ENCODE results near the gene SEMA4D.

The SEMA4D gene, protein sequence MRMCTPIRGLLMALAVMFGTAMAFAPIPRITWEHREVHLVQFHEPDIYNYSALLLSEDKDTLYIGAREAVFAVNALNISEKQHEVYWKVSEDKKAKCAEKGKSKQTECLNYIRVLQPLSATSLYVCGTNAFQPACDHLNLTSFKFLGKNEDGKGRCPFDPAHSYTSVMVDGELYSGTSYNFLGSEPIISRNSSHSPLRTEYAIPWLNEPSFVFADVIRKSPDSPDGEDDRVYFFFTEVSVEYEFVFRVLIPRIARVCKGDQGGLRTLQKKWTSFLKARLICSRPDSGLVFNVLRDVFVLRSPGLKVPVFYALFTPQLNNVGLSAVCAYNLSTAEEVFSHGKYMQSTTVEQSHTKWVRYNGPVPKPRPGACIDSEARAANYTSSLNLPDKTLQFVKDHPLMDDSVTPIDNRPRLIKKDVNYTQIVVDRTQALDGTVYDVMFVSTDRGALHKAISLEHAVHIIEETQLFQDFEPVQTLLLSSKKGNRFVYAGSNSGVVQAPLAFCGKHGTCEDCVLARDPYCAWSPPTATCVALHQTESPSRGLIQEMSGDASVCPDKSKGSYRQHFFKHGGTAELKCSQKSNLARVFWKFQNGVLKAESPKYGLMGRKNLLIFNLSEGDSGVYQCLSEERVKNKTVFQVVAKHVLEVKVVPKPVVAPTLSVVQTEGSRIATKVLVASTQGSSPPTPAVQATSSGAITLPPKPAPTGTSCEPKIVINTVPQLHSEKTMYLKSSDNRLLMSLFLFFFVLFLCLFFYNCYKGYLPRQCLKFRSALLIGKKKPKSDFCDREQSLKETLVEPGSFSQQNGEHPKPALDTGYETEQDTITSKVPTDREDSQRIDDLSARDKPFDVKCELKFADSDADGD

DNA sequence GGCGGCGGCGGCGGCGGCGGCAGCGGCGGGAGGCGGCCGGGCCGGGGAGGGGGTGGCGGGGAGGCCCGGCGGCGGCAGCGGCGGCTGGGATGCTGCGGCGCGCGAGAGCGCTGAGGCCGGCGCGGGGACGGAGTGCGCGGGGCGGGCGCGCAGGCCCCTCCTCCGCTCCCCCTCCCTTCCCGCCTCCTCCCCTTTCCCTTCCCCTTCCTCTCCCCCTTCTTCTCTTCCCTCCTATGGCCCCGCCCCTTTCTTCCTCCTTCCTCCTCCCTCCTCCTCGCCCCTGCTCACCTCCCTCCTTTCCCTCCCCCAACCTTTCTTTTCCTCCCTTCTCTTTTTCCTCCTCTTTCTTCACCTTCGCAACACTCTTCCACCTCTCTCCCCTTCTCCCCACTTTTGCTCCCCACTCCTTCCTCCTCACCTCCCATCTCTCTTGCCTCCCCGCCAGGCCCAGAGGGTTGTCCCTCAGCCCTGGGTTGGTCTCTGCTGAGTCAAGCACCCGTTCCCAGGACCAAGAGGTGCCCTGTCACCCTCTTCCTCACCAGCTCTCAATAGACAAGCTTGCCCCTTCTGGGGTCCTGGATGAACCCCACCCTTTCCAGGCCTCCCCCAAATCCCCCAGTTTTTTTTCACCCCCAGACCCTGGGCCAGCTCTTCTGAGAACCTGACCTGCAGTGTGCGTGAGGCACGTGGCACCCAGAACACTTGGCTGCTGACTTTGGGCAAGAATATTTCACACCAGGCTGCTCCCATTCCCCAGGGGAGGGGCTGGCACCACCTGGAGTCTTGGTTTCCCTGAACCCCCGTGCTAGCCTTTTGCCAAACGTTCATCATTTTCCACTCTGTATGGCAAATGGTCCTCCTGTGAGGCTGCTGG, at the start of gene SEMA4D:
SEMA4D (minus strand) TSS at position 136 of the 874 bp plus-strand sequence. CDS start 92,657 bp downstream, outside the sequence.
- peak within 1 kb of the TSS; percentile 71 for H3K4me3 ChIP-seq (ENCODE audit: low read depth, low read length)
- TF ChIP-seq POLR2A (IDR thresholded peaks at IDR 0.05; ENCODE audit: extremely low read depth, insufficient read length) (no peak), MYC (IDR thresholded peaks at IDR 0.05; ENCODE audit: low read depth, low read length) (peak; percentile 25; the same call in 1 of the 2 replicates)
- DNase-seq (ENCODE audit: low read depth) = peak; percentile 85

GRCh38 chr9:89547000-89547399, 49.1 kb upstream of the SEMA4D start:
- TF ChIP-seq POLR2A (IDR thresholded peaks at IDR 0.05; ENCODE audit: extremely low read depth, insufficient read length) (no peak), MYC (IDR thresholded peaks at IDR 0.05; ENCODE audit: low read depth, low read length) (no peak)
- TF ChIP-seq, protein P1, sequence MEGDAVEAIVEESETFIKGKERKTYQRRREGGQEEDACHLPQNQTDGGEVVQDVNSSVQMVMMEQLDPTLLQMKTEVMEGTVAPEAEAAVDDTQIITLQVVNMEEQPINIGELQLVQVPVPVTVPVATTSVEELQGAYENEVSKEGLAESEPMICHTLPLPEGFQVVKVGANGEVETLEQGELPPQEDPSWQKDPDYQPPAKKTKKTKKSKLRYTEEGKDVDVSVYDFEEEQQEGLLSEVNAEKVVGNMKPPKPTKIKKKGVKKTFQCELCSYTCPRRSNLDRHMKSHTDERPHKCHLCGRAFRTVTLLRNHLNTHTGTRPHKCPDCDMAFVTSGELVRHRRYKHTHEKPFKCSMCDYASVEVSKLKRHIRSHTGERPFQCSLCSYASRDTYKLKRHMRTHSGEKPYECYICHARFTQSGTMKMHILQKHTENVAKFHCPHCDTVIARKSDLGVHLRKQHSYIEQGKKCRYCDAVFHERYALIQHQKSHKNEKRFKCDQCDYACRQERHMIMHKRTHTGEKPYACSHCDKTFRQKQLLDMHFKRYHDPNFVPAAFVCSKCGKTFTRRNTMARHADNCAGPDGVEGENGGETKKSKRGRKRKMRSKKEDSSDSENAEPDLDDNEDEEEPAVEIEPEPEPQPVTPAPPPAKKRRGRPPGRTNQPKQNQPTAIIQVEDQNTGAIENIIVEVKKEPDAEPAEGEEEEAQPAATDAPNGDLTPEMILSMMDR (IDR thresholded peaks at IDR 0.05; ENCODE audit: low read depth, low read length) = no peak
- TF ChIP-seq, protein P2, sequence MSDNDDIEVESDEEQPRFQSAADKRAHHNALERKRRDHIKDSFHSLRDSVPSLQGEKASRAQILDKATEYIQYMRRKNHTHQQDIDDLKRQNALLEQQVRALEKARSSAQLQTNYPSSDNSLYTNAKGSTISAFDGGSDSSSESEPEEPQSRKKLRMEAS (IDR thresholded peaks at IDR 0.05; ENCODE audit: low read depth, low read length) = no peak
- no peak overlapping the region for H3K4me3 ChIP-seq (ENCODE audit: low read depth, low read length)
- DNase-seq (ENCODE audit: low read depth) = no peak

DNA sequence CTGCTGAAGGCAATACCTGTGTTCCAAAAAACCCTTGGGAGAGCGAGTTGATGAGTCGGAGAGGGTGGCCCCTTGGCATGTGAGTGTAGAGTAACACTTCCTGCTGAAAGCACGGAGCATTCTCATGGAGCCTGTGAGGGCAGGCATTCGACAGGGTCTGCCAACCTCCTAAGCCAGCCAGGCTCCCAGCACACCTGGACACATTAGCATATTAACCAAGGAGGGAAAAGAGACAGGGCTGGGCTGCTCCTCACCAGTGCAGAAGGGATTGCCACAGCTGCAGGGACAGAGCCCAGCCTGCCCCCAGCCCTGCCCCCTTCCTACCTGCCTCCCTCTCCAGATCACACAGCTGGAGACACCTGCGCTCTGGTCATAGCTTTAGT, 46.4 kb upstream of the SEMA4D start:
- TF ChIP-seq, protein P1 (IDR thresholded peaks at IDR 0.05; ENCODE audit: low read depth, low read length) = no peak
- TF ChIP-seq, protein P2 (IDR thresholded peaks at IDR 0.05; ENCODE audit: low read depth, low read length) = no peak
- TF ChIP-seq MYC (IDR thresholded peaks at IDR 0.05; ENCODE audit: low read depth, low read length) = no peak
- H3K4me3 ChIP-seq (ENCODE audit: low read depth, low read length) = no peak overlapping the region
- no peak for DNase-seq (ENCODE audit: low read depth)

DNA sequence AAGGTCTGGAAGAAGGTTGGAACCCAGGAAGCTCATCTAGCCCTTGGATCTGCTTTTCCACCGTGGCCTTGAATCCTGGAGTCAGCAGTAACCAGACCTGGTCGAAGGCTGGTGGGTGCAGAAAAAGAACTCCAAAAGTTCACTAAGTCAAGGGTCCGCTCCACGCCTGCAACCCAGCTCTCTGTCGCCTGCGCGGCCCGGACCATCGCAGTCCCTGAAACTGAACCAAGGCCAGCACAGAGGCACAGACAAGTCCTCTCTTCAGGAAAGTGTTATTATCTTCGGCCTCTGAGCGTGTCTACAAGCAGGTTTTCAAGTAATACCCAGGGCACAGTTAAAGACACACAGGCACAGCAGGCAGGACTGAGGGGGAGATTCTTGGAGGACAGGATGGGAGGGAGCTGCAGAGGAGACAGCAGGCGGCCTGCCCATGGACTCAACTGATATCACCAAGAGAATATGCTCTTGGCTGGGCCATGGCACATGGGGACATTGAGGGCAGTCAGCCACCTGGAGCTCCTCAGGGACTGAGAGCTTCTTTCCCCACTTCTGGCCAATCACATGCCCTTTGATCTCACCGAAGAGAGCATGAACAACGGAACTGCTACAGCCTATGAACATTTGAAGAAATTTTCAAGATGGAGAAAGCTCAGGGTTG, 45.8 kb upstream of the SEMA4D start:
- no peak for DNase-seq (ENCODE audit: low read depth)
- no peak overlapping the region for H3K4me3 ChIP-seq (ENCODE audit: low read depth, low read length)
- TF ChIP-seq, protein P1 (IDR thresholded peaks at IDR 0.05; ENCODE audit: low read depth, low read length) = no peak
- TF ChIP-seq, protein P2 (IDR thresholded peaks at IDR 0.05; ENCODE audit: low read depth, low read length) = no peak
- TF ChIP-seq POLR2A (IDR thresholded peaks at IDR 0.05; ENCODE audit: extremely low read depth, insufficient read length) = no peak
- TF ChIP-seq MYC (IDR thresholded peaks at IDR 0.05; ENCODE audit: low read depth, low read length) = no peak

GRCh38 chr9:89543111-89543510, 45.2 kb upstream of the SEMA4D start:
- TF ChIP-seq, protein P2 (IDR thresholded peaks at IDR 0.05; ENCODE audit: low read depth, low read length) = no peak
- TF ChIP-seq, protein P1 (IDR thresholded peaks at IDR 0.05; ENCODE audit: low read depth, low read length) = no peak
- no peak for TF ChIP-seq POLR2A (IDR thresholded peaks at IDR 0.05; ENCODE audit: extremely low read depth, insufficient read length)
- TF ChIP-seq MYC (IDR thresholded peaks at IDR 0.05; ENCODE audit: low read depth, low read length) = no peak
- DNase-seq (ENCODE audit: low read depth) = no peak
- no peak overlapping the region for H3K4me3 ChIP-seq (ENCODE audit: low read depth, low read length)

All from NB4 (cell line).